ENCODE measurements around the gene AQP12B.

DNA sequence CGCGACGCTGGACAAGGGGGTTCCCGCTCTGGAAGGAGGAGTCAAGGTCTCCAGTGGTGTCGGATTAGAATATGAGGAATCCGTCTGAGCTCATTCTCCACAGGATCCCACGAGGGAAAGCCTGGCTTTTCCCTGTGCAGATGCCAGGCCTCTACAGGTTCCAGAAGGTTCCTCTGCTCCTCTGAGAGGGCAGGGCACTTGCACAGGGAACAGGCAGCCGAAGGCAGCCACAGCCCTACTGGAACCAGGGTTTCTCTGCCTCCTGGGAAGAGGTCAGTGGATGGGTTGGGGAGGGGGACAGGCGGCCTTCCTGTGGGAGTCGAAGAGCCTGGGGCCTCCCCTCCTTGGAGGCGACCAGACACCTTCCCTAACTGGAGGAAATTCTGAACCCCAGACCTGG is 7.3 kb upstream of the AQP12B start:
- TF ChIP-seq, protein P1, sequence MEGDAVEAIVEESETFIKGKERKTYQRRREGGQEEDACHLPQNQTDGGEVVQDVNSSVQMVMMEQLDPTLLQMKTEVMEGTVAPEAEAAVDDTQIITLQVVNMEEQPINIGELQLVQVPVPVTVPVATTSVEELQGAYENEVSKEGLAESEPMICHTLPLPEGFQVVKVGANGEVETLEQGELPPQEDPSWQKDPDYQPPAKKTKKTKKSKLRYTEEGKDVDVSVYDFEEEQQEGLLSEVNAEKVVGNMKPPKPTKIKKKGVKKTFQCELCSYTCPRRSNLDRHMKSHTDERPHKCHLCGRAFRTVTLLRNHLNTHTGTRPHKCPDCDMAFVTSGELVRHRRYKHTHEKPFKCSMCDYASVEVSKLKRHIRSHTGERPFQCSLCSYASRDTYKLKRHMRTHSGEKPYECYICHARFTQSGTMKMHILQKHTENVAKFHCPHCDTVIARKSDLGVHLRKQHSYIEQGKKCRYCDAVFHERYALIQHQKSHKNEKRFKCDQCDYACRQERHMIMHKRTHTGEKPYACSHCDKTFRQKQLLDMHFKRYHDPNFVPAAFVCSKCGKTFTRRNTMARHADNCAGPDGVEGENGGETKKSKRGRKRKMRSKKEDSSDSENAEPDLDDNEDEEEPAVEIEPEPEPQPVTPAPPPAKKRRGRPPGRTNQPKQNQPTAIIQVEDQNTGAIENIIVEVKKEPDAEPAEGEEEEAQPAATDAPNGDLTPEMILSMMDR (conservative IDR thresholded peaks at IDR 0.05): no peak
- no peak for TF ChIP-seq ZFX (IDR thresholded peaks at IDR 0.05)
